ENCODE measurements around the gene CDK18. TPM values are rescaled to one million over a fixed set of nuclear protein-coding genes. Genes with fewer than 3 reads are reported as not detected.

Gene CDK18
- total and polyA plus RNA-seq, 9 of the 15 experiments (the other 6 are each of a cell fraction or from before 2014, with no cell fraction given), result 0.05 to 0.69 (median 0.17) TPM; not detected in 2

DNA sequence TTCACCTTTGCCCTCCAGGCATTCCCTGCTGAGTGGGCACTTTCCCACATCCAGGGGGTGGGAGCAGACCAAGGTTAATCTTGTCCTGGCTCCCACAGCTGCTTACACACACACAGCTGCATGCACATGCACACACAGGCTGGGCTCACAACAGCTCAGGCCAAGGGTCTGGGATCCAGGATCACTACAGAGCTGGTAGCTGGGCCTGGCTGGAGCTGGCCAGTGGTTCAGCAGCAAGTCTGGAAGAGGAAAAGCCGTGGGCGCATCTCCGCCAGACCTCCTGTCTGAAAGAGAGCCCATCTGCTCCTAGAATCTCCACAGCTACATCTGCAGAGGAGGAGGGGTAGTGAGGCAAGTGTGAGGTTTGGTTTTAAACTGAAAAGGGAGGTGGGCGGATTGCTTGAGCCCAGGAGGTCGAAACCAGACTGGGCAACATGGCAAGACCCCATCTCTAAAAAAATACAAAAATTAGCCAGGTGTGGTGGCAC is 3.8 kb downstream of the CDK18 start:
- peaks cover 6% of the 10 kb centered on the region; the same call in 1 of the 2 replicates for H4K20me1 ChIP-seq (replicated peaks; ENCODE audit: control insufficient read depth, insufficient read depth, low read length)
- no peaks in the 10 kb centered on the region for H3K9me3 ChIP-seq (replicated peaks; ENCODE audit: control insufficient read depth, insufficient read depth, low read depth, low read length)
- no peak overlapping the region for H3K4me3 ChIP-seq
- intact Hi-C loops (cut with micrococcal nuclease) (no loop called here), in situ Hi-C loops (cut with MboI) (no loop called here)
- FAIRE-seq, result no peak
- H3K4me2 ChIP-seq (ENCODE audit: insufficient read depth, low read length), result no peak overlapping the region
- TF ChIP-seq ZNF445 (CRISPR knock-in tag; IDR thresholded peaks at IDR 0.05; ENCODE audit: low read depth) (no peak), PRMT5 (CRISPR knock-in tag; IDR thresholded peaks at IDR 0.05) (no peak), HMGXB4 (CRISPR knock-in tag; IDR thresholded peaks at IDR 0.05) (no peak)
- no peaks in the 10 kb centered on the region for H3K36me3 ChIP-seq (ENCODE audit: control insufficient read depth, insufficient read depth, low read length)
- H3K4me1 ChIP-seq (replicated peaks in 1 of 2; ENCODE audit: control insufficient read depth in 2 of 2, insufficient read depth in 2 of 2, low read length in 2 of 2), result peaks cover 0 to 17% of the 10 kb centered on the region in 2 experiments; a peak in 2 of 5 replicates
- ChIA-PET POLR2A (interaction anchor here (0.8 kb wide), 1 partner anchor 94 kb away, joined by 4 read pairs; no protein-coding TSS in a partner anchor), CTCF (ENCODE audit: low intra/inter-chr PET ratio) (no interaction called here)
- no peak for ATAC-seq
- H3K27me3 ChIP-seq (ENCODE audit: control insufficient read depth in 2 of 2, insufficient read depth in 2 of 2, low read length in 2 of 2), result peaks cover 44 to 71% of the 10 kb centered on the region in 2 experiments
- no peaks in the 10 kb centered on the region for H3K79me2 ChIP-seq (ENCODE audit: control insufficient read depth, insufficient read depth, low read length)
- no peaks in the 10 kb centered on the region for H3K9me1 ChIP-seq (ENCODE audit: control insufficient read depth, insufficient read depth, low read length)
- no TSS peak for BruUV-seq (replicated peaks)
- H3K27ac ChIP-seq (ENCODE audit: extremely low read depth, low read depth, low read length), result no peak overlapping the region
- WGBS (ENCODE audit: insufficient coverage, low coverage, missing lambda C conversion rate), result 2% methylated on average over 5 of the region's 5 CpGs
- H2AFZ ChIP-seq (ENCODE audit: low read depth, low read length), result no peak overlapping the region
- no peak for DNase-seq (ENCODE audit: extremely low read depth in 1 of 4, low spot score in 3 of 4)
- H3K9ac ChIP-seq (ENCODE audit: insufficient read depth in 1 of 2, low read depth in 2 of 2, low read length in 2 of 2), result no peak overlapping the region
